ENCODE data around the gene PPP1R27. TPM values are rescaled to one million over a fixed set of nuclear protein-coding genes. Genes with fewer than 3 reads are reported as not detected.

Gene PPP1R27
- total RNA-seq, 1 donor from 2014 or later: not detected

DNA sequence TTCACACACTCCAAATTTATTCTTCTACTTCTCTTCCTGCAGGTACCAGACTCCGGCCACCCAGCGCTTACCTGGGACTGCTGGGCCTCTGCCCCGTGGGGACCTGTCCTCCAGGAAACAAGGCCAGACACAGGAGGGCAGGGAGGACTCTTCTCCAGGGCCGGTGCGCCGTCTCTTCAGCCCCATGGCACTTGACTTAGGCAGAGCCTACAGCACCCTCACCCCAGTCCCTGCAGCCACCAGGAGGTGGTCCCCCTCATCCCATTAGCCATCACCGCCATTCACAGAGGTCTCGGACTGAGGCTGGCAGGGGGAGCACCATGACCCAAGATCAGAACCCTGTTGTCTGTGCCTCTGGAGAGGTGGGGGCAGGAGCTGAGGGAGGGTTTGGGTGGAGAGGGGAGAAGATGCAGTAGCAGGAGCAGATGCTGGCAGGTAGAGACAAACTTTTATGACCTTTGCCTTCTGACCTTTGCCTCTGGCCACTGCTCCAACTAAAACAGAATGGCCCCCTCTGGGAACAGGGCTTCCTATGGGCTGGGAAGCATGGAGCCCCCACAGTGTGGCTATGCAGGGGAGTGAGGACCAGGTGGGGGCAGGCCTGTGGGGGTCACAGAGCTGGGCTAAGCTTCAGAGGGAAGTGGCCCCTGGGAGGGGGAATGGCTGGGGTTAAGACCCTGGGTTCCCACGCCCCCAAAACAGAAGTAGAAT, 32.6 kb downstream of the PPP1R27 start:
- peaks cover 4% of the 10 kb centered on the region for H3K9me3 Mint-ChIP-seq
- DNase-seq (ENCODE audit: low spot score in 2 of 2, unreplicated experiment in 2 of 2): peak in 1 of 2 experiments; percentile 13
- TF ChIP-seq, protein P1, sequence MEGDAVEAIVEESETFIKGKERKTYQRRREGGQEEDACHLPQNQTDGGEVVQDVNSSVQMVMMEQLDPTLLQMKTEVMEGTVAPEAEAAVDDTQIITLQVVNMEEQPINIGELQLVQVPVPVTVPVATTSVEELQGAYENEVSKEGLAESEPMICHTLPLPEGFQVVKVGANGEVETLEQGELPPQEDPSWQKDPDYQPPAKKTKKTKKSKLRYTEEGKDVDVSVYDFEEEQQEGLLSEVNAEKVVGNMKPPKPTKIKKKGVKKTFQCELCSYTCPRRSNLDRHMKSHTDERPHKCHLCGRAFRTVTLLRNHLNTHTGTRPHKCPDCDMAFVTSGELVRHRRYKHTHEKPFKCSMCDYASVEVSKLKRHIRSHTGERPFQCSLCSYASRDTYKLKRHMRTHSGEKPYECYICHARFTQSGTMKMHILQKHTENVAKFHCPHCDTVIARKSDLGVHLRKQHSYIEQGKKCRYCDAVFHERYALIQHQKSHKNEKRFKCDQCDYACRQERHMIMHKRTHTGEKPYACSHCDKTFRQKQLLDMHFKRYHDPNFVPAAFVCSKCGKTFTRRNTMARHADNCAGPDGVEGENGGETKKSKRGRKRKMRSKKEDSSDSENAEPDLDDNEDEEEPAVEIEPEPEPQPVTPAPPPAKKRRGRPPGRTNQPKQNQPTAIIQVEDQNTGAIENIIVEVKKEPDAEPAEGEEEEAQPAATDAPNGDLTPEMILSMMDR (IDR thresholded peaks at IDR 0.05; ENCODE audit: unreplicated experiment): no peak
- peaks cover 67% of the 10 kb centered on the region for H3K27me3 Mint-ChIP-seq (ENCODE audit: low read depth)
- peaks cover 6% of the 10 kb centered on the region for H3K4me1 Mint-ChIP-seq
- H3K36me3 Mint-ChIP-seq: no peaks in the 10 kb centered on the region
- H3K4me3 Mint-ChIP-seq: peak overlapping the region; percentile 38
- no peak overlapping the region for H3K27ac Mint-ChIP-seq

DNA sequence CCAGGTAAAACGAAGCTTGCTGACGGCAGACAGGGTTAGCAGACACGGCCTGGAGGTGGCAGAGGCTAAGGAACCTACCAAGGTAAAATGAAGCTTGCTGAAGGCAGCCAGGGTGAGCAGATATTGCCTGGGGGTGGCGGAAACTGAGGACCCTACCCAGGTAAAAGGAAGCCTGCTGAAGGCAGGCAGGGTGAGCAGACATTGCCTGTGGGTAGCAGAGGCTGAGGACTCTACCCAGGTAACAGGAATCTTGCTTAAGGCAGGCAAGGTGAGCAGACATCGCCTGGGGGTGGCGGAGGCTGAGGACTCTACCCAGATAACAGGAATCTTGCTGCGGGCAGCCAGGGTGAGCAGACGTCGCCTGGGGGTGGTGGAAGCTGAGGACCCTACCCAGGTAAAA, 33.5 kb downstream of the PPP1R27 start:
- DNase-seq (ENCODE audit: low spot score in 2 of 2, unreplicated experiment in 2 of 2): no peak
- TF ChIP-seq, protein P1 (IDR thresholded peaks at IDR 0.05; ENCODE audit: unreplicated experiment): no peak
- Mint-ChIP-seq H3K4me3 (no peak overlapping the region), H3K27me3 (ENCODE audit: low read depth) (peaks cover 59% of the 10 kb centered on the region), H3K36me3 (no peaks in the 10 kb centered on the region), H3K9me3 (peaks cover 4% of the 10 kb centered on the region), H3K27ac (no peak overlapping the region), H3K4me1 (peaks cover 6% of the 10 kb centered on the region)

DNA sequence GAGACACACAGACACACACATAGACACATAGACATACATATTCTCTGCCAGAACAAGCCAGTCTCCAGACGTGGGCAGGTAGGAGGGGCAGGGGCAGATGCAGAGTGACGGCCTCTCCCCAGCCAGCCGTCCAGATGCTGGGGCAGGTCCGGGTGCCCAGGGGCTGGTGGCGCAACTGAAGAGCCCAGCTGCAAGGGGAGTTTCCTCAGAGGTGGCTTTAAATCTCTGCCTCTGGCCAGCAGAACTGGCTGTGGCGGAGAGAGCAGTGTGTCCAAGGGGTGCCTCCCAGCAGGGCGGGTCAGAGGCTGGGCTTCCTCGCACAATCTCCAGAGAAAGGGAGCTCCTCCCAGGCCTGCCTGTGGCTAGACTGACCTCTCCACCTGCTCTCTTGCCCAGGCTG, 40.3 kb downstream of the PPP1R27 start:
- no peak overlapping the region for H3K27ac Mint-ChIP-seq
- no peak for DNase-seq (ENCODE audit: low spot score in 2 of 2, unreplicated experiment in 2 of 2)
- no peaks in the 10 kb centered on the region for H3K9me3 Mint-ChIP-seq
- peaks cover 6% of the 10 kb centered on the region for H3K27me3 Mint-ChIP-seq (ENCODE audit: low read depth)
- no peaks in the 10 kb centered on the region for H3K4me1 Mint-ChIP-seq
- no peak overlapping the region for H3K4me3 Mint-ChIP-seq
- TF ChIP-seq, protein P1 (IDR thresholded peaks at IDR 0.05; ENCODE audit: unreplicated experiment): no peak
- H3K36me3 Mint-ChIP-seq: no peaks in the 10 kb centered on the region

DNA sequence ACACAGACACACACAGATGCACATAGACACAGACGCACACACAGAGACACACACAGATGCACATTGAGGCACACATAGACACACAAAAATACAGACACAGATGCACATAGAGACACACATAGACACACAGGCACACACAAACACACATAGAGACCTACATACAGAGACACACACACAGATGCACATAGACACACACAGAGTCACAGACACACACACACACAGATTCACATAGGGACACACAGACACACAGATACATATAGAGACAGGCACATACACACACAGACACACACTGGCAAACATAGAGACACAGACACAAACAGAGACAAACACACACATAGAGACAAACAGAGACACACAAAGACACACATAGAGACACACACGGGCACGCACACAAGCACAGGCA, 40.8 kb downstream of the PPP1R27 start:
- Mint-ChIP-seq H3K27ac (no peak overlapping the region), H3K4me1 (no peaks in the 10 kb centered on the region), H3K9me3 (no peaks in the 10 kb centered on the region), H3K4me3 (no peak overlapping the region), H3K27me3 (ENCODE audit: low read depth) (peaks cover 2% of the 10 kb centered on the region), H3K36me3 (no peaks in the 10 kb centered on the region)
- no peak for DNase-seq (ENCODE audit: low spot score in 2 of 2, unreplicated experiment in 2 of 2)
- TF ChIP-seq, protein P1 (IDR thresholded peaks at IDR 0.05; ENCODE audit: unreplicated experiment): no peak

DNA sequence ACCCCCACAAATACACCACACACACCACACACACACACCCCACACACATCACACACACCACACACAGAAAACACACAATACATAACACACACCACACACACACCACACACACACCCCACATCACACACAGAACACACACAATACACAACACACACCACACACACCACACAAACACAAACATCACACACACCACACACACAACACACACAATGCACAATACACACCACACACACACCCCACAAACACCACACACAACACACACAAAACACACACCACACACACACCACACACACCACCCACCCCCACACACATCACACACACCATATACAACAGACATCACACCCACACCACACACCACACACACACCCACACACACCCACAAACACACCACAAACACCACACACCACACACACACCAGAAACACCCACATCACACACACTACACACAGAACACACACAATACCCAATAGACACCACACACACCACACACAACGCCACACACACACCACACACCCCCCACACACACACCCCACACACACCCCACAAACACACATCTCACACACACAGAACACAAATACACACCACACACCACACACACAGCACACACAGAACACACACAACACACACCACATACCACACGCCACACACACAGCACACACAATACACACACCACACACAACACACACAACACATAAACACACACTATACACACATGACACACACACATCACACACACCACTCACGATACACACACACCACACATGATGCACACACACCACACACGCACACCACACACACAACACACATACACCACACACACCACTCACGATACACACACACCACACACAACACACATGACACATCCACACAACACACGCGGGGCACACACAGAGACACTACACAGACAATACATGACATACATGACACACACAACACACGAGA, 41.9 kb downstream of the PPP1R27 start:
- Mint-ChIP-seq H3K27me3 (ENCODE audit: low read depth) (peaks cover 2% of the 10 kb centered on the region), H3K9me3 (no peaks in the 10 kb centered on the region), H3K36me3 (no peaks in the 10 kb centered on the region), H3K27ac (no peak overlapping the region), H3K4me3 (no peak overlapping the region), H3K4me1 (no peaks in the 10 kb centered on the region)
- DNase-seq (ENCODE audit: low spot score in 2 of 2, unreplicated experiment in 2 of 2): no peak
- TF ChIP-seq, protein P1 (IDR thresholded peaks at IDR 0.05; ENCODE audit: unreplicated experiment): no peak

Other genes starting within 250 kb of the PPP1R27 start
- gene NPLOC4, start 197.9 kb downstream of the PPP1R27 start, total RNA-seq: 93.3 to 102 TPM (median 94.5 TPM) in 3 replicates
- 2.9 to 3.7 TPM (median 3.1 TPM) in 3 replicates for gene TSPAN10, start 197.9 kb downstream of the PPP1R27 start, total RNA-seq
- 0.59 to 1.4 TPM (median 1.00 TPM) in 3 replicates for gene PDE6G, start 178.5 kb downstream of the PPP1R27 start, total RNA-seq
- 23.9 to 26.5 TPM (median 25.7 TPM) in 3 replicates for gene OXLD1, start 168.4 kb downstream of the PPP1R27 start, total RNA-seq
- 16.3 to 19.6 TPM (median 17.5 TPM) in 3 replicates for gene CCDC137, start 168.3 kb downstream of the PPP1R27 start, total RNA-seq
- gene ARL16, start 151.3 kb downstream of the PPP1R27 start, total RNA-seq: 42.8 to 44.7 TPM (median 44.5 TPM) in 3 replicates
- gene HGS, start 151.0 kb downstream of the PPP1R27 start, total RNA-seq: 114 to 122 TPM (median 119 TPM) in 3 replicates
- 53.9 to 56.7 TPM (median 54.1 TPM) in 3 replicates for gene MRPL12, start 131.7 kb downstream of the PPP1R27 start, total RNA-seq
- gene SLC25A10, start 122.8 kb downstream of the PPP1R27 start, total RNA-seq: 13.2 to 15.7 TPM (median 15.2 TPM) in 3 replicates
- gene GCGR, start 30.9 kb downstream of the PPP1R27 start, total RNA-seq: 0.18 to 0.74 TPM (median 0.66 TPM) in 3 replicates
- 96.2 to 104 TPM (median 103 TPM) in 3 replicates for gene MCRIP1, start 1.8 kb downstream of the PPP1R27 start, total RNA-seq
- 405 to 433 TPM (median 421 TPM) in 3 replicates for gene P4HB, start 25.5 kb upstream of the PPP1R27 start, total RNA-seq
- 258 to 275 TPM (median 268 TPM) in 3 replicates for gene ARHGDIA, start 36.3 kb upstream of the PPP1R27 start, total RNA-seq
- gene ALYREF, start 56.5 kb upstream of the PPP1R27 start, total RNA-seq: 78.5 to 86.1 TPM (median 79.5 TPM) in 3 replicates
- gene ANAPC11, start 56.7 kb upstream of the PPP1R27 start, total RNA-seq: 103 to 115 TPM (median 108 TPM) in 3 replicates
- 0.75 to 1.7 TPM (median 1.2 TPM) in 3 replicates for gene NPB, start 67.2 kb upstream of the PPP1R27 start, total RNA-seq
- 16.8 to 20.5 TPM (median 17.5 TPM) in 3 replicates for gene PCYT2, start 76.3 kb upstream of the PPP1R27 start, total RNA-seq
- gene SIRT7, start 83.1 kb upstream of the PPP1R27 start, total RNA-seq: 18.9 to 22.6 TPM (median 21.3 TPM) in 3 replicates
- 23.6 to 25.5 TPM (median 24.1 TPM) in 3 replicates for gene MAFG, start 92.7 kb upstream of the PPP1R27 start, total RNA-seq
- 91.0 to 108 TPM (median 102 TPM) in 3 replicates for gene PYCR1, start 102.2 kb upstream of the PPP1R27 start, total RNA-seq
- not detected in 3 replicates for gene MYADML2, start 112.2 kb upstream of the PPP1R27 start, total RNA-seq
- gene NOTUM, start 126.1 kb upstream of the PPP1R27 start, total RNA-seq: 5.9 to 8.2 TPM (median 6.5 TPM) in 3 replicates
- 50.5 to 53.0 TPM (median 51.4 TPM) in 3 replicates for gene ASPSCR1, start 142.6 kb upstream of the PPP1R27 start, total RNA-seq
- gene CENPX, start 187.8 kb upstream of the PPP1R27 start, total RNA-seq: 40.0 to 45.5 TPM (median 40.6 TPM) in 3 replicates
- gene LRRC45, start 188.3 kb upstream of the PPP1R27 start, total RNA-seq: 16.9 to 18.5 TPM (median 17.9 TPM) in 3 replicates
- 32.6 to 34.6 TPM (median 33.6 TPM) in 3 replicates for gene RAC3, start 196.6 kb upstream of the PPP1R27 start, total RNA-seq
- gene DCXR, start 202.6 kb upstream of the PPP1R27 start, total RNA-seq: 73.5 to 80.2 TPM (median 77.6 TPM) in 3 replicates
- 53.8 to 57.3 TPM (median 55.6 TPM) in 3 replicates for gene RFNG, start 216.8 kb upstream of the PPP1R27 start, total RNA-seq
- 104 to 113 TPM (median 105 TPM) in 3 replicates for gene GPS1, start 216.8 kb upstream of the PPP1R27 start, total RNA-seq
- 87.3 to 94.9 TPM (median 87.9 TPM) in 3 replicates for gene DUS1L, start 230.8 kb upstream of the PPP1R27 start, total RNA-seq

Data from mesothelial cell of epicardium (in vitro differentiated cells).